Psoas muscle (tissue), 8 donors: Measurements from ENCODE around the gene MESP2. TPM values are rescaled to one million over a fixed set of nuclear protein-coding genes. Genes with fewer than 3 reads are reported as not detected.

Experiments
- ATAC-seq, 4 donors: fragments of 200-7000 bp; cut with Tn5 transposase; one replicate each; pipeline ENCODE4 v1.9.1; 2020; ENCODE audit warnings: moderate library complexity in 3 of 4, mild to moderate bottlenecking in 2 of 4
- DNase-seq, 2 donors: peaks; one replicate each; pipeline ENCODE4 v3.0.0-alpha.2; 2020
- H3K27ac ChIP-seq: fragments of 200-600 bp; one replicate; pipeline ENCODE4 v1.8.0; 2022
- H3K27me3 ChIP-seq, 3 donors: fragments of 200-600 bp in 1 of 3; one replicate each; pipeline versions ENCODE4 v1.6.1 to v1.8.0; 2013 to 2022; ENCODE audit warnings: low read length in 2 of 3, mild to moderate bottlenecking in 2 of 3, moderate library complexity in 1 of 3; ENCODE audit not compliant: insufficient read depth in 3 of 3
- H3K36me3 ChIP-seq, 2 donors: fragments of 200-600 bp in 1 of 2; one replicate each; pipeline versions ENCODE4 v1.6.1 to v1.8.0; 2013 to 2022; ENCODE audit warnings: low read depth in 1 of 2, mild to moderate bottlenecking in 1 of 2, moderate library complexity in 1 of 2; ENCODE audit not compliant: insufficient read depth in 1 of 2
- H3K4me1 ChIP-seq: fragments of 200-600 bp; one replicate; pipeline ENCODE4 v1.8.0; 2022
- H3K4me3 ChIP-seq: fragments of 200-600 bp; one replicate; pipeline ENCODE4 v1.8.0; 2022; ENCODE audit warnings: mild to moderate bottlenecking
- H3K9me3 ChIP-seq: fragments of 200-600 bp; one replicate; pipeline ENCODE4 v1.8.0; 2022
- CTCF ChIP-seq: fragments of 200-600 bp; IDR thresholded peaks from one replicate; pipeline ENCODE4 v1.8.0; 2022; ENCODE audit warnings: antibody characterized with exemption
- WGBS, 3 donors: extraction: QIAGEN DNeasy Blood & Tissue Kit; methylation state at CpG; one replicate each; pipeline versions ENCODE4 v1.1.6 to v1.1.7; 2013; 5-methylcytosine and 5-hydroxymethylcytosine counted together
- intact Hi-C, 2 donors: fragments of 100-400 bp; cut with DNase I; formaldehyde crosslinking; loops; one replicate each; pipeline versions ENCODE4 v1.11.0 to v1.14.2; 2022
- polyA plus RNA-seq, 3 donors: library from polyadenylated mRNA; stranded (reverse); fragments of 200-250 nt; gene quantifications; one replicate each; pipeline ENCODE4 v1.2.3, GENCODE V29; 2013
- total RNA-seq, 4 donors: library from RNA; stranded (reverse); fragmentation: NEBNext Ultra II Directional in 2 of 4; extraction: Animal tissue kit (Norgen Biotek cat#: 25700) in 2 of 4; gene quantifications; one replicate each; pipeline versions ENCODE4 v1.2.1 to v1.2.4, GENCODE V29; 2021 to 2023
- donor health status: healthy with polysubstance abuse.
- donor health status: DM: no; HTN: no; CAD: no; lungs with moderate emphysema.
- donor health status: Bipolar disorder and iron deficiency.
- donor health status: healthy.
- donor health status: DM: yes; HTN: yes; CAD: no.
- donor health status: DM: no; HTN: no; CAD: no.
- donor health status: DM: no; HTN: no; CAD: no.
- donor health status: DM: yes; HTN: yes; CAD: no.

Gene MESP2
- total and polyA plus RNA-seq, 7 donors = 0.17 to 0.38 (median 0.20) TPM; not detected in 4

- Histone ChIP-seq H3K27ac (no peak overlapping the region), H3K4me1 (no peaks in the 10 kb centered on the region), H3K27me3 (no peaks in the 10 kb centered on the region), H3K9me3 (no peaks in the 10 kb centered on the region), H3K36me3 (no peaks in the 10 kb centered on the region), H3K4me3 (no peak overlapping the region)
- intact Hi-C loops = no loop called here
- no peak for TF ChIP-seq CTCF
- DNase-seq = no peak
- no peak for ATAC-seq
- WGBS, 3 donors = 54 to 61% (median 55%) methylated on average over 14 of the region's 14 CpGs
These were observed 7.2 kb downstream of the MESP2 start for GRCh38 chr15:89783111-89783860.

GRCh38 chr15:89783861-89784685 is 7.9 kb downstream of the MESP2 start:
- 89 to 91% (median 91%) methylated on average over 15 of the region's 15 CpGs for WGBS, 3 donors
- no peak for ATAC-seq
- DNase-seq = no peak

GRCh38 chr15:89784686-89784960 is 8.5 kb downstream of the MESP2 start:
- WGBS, 3 donors = 78 to 92% (median 83%) methylated on average over 7 of the region's 7 CpGs
- intact Hi-C loops = no loop called here

More at GRCh38 chr15:89783861-89784685, 7.9 kb downstream of the MESP2 start:
- no peak for TF ChIP-seq CTCF
- intact Hi-C loops = no loop called here
- H3K4me3 ChIP-seq = no peak overlapping the region
- H3K36me3 ChIP-seq = no peaks in the 10 kb centered on the region
- no peaks in the 10 kb centered on the region for H3K4me1 ChIP-seq
- no peak overlapping the region for H3K27ac ChIP-seq
- H3K27me3 ChIP-seq = no peaks in the 10 kb centered on the region
- no peaks in the 10 kb centered on the region for H3K9me3 ChIP-seq

GRCh38 chr15:89785064-89785773 is 9.1 kb downstream of the MESP2 start:
- Histone ChIP-seq H3K9me3 (no peaks in the 10 kb centered on the region), H3K4me1 (no peaks in the 10 kb centered on the region), H3K36me3 (no peaks in the 10 kb centered on the region), H3K4me3 (no peak overlapping the region), H3K27me3 (no peaks in the 10 kb centered on the region), H3K27ac (no peak overlapping the region)
- no peak for TF ChIP-seq CTCF
- peak in 1 of 2 donors; percentile 42 for DNase-seq
- no peak for ATAC-seq
- WGBS, 3 donors = 73 to 76% (median 75%) methylated on average over 13 of the region's 13 CpGs
- intact Hi-C loops = no loop called here

More at GRCh38 chr15:89784686-89784960, 8.5 kb downstream of the MESP2 start:
- Histone ChIP-seq H3K4me3 (no peak overlapping the region), H3K4me1 (no peaks in the 10 kb centered on the region), H3K36me3 (no peaks in the 10 kb centered on the region), H3K27me3 (no peaks in the 10 kb centered on the region), H3K27ac (no peak overlapping the region), H3K9me3 (no peaks in the 10 kb centered on the region)
- no peak for ATAC-seq
- no peak for DNase-seq
- no peak for TF ChIP-seq CTCF
